NOMO-1 treated with dmso at 0.1 percent for 144 hours (cell line): ENCODE measurements around the gene GPRIN1.
"Not testable (repeated sequence)": the region's sequence is repeated elsewhere in the genome, so short reads cannot be mapped to it uniquely, and the experiment has no call there.

ENCODE experiments used
- DNase-seq: peaks from one replicate; lab custom pipeline; 2025; ENCODE audit not compliant: unreplicated experiment; lab: John Stamatoyannopoulos, UW

The GPRIN1 gene

GRCh38 chr5:176575488-176576422 is 34.2 kb downstream of the GPRIN1 start:
- DNase-seq = no peak

GRCh38 chr5:176575066-176575465 is 34.9 kb downstream of the GPRIN1 start:
- no peak for DNase-seq

GRCh38 chr5:176574297-176574591 is 35.7 kb downstream of the GPRIN1 start:
- DNase-seq = no peak

DNA sequence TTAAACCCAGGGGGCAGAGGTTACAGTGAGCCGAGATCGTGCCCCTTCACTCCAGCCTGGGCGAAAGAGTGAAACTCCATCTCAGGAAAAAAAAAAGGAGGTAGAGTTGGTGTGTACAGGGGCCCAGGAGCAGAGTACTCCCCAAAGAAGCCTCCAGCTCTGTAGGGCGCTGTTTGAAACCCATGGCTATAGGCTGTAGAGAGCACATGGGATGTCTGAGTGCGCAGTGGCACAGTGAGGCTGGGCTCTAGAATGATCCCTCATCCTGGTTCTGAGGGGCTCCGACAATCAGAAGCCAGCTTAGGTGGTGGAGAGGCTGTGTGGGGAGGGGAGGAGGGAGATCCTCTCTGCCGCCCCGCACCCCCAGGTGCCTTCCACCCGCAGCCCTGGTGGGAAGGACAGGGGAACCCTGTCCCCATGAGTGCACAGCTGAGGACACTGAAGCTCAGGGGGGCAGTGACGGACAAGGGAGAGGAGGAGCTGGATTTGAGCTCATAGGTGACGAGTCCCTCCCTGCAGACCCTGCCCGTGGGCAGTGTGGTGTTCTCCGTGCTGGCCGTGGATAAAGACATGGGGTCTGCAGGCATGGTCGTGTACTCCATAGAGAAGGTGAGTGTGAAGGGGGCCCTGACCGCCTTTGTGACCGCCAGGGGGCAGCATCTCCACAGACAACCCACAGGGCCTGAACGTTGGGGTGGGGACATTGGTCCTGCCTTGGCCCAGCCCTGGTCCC is 36.2 kb downstream of the GPRIN1 start:
- DNase-seq = peak; percentile 13

- DNase-seq = no peak
Measured at GRCh38 chr5:176570044-176570443, 39.9 kb downstream of the GPRIN1 start.

GRCh38 chr5:176568657-176569056 is 41.3 kb downstream of the GPRIN1 start:
- no peak for DNase-seq

DNA sequence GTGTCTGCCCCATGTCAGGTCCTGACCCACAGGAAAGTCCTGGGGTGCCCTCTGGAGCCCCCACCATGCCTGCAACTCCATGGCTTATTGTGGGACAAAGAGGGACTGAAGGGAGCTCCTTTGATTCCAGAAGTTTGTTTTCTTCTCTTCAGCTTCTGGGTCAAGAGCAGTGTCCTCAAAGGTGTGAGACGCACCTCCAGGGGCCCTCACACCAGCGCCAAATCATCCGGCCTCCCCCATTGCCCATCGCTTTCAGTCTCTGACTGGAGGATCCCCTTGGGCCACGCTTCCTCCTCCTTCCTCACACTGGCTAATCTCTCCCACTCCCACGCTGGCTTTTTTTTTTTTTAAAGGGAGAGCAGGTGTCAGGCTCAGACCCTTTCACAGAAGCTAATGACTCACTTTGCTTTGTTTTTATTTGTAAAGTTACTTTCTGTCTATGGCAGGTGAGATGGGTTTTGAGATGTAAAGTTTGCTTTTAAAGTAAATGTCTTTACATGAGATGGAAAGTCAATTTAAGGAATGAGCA is 44.1 kb downstream of the GPRIN1 start:
- no peak for DNase-seq

- DNase-seq = no peak
Measured at GRCh38 chr5:176564002-176564401, 46.0 kb downstream of the GPRIN1 start.

DNA sequence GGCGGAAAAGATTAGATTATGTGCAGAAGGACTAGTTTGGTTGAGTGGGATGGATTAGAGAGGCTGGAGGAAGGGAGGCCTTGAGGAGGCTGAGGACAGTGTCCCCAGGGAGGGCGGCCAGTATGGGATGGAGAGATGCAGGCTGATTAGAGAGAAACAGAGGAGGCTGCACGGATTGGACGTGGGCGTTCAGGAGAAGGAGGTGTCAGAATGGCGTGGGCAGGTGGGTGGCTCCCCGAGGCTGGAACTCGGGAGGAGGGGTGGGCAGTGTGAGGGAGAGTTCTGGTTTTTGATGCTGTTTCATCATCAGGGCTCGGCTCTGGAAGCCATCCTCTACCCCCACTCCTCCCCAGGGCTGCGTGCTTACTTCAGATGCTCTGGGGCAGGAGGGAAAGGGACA is 47.8 kb downstream of the GPRIN1 start:
- DNase-seq = no peak

- no peak for DNase-seq
Measured at GRCh38 chr5:176561259-176561658, 48.7 kb downstream of the GPRIN1 start.

DNA sequence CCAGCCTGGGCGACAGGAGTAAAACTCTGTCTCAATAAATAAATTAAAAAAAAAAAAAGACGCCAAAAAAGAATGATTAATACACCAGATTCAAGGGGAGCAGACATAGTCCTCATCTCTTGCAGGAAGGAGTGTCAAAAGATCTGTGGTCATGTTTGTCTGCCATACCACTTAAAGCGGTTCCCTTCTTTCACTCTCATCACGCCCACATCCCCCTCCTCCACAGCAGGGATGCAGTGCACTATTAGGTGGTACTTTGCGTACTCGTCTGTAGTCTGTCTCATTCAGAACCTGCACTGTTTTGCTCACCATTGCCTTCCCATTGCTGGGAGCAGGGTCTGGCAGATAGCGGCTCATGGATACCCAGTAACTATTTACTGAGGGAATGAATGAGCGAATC is 49.6 kb downstream of the GPRIN1 start:
- DNase-seq = no peak

- no peak for DNase-seq
Measured at GRCh38 chr5:176559683-176560082, 50.3 kb downstream of the GPRIN1 start.

- no peak for DNase-seq
Measured at GRCh38 chr5:176557846-176558245, 52.1 kb downstream of the GPRIN1 start.

DNA sequence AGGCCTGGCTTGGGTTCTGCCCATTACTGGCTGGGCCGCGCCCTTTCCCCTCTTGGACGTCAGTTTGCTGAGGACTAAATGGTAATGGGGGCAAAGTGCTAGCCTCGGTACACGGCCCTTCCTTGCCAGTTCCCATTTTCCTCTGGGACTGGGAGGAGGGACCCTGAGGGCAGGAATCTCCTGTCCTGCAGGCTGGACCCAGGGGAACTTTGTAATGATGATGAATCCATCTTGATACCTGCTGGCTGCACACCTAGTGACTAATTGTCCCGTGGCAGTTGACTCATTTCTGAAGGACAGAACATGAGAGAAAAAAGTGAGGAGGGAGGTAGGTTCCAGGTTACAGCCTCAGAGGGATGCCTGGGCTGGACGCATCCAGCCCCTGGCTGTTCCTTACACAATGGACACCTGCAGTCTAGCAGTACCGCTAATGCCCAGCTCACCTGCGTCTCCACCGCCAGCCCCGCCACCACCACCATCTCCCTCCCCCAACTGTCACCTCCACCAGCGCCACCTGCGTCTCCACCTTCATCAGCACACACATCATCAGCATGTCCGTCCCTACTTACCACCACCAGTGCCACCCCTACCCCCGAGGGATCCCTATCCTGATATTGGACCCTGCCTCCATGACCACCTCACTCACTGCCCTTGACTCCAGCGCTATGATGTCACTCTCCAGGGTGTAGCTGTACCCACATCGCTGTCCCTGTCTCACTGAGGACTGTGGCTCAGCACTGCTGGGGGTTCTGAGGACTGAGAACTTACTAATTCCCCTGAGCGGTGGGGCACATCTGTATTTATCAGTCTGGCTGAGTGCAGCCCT is 56.5 kb downstream of the GPRIN1 start:
- DNase-seq = no peak

DNA sequence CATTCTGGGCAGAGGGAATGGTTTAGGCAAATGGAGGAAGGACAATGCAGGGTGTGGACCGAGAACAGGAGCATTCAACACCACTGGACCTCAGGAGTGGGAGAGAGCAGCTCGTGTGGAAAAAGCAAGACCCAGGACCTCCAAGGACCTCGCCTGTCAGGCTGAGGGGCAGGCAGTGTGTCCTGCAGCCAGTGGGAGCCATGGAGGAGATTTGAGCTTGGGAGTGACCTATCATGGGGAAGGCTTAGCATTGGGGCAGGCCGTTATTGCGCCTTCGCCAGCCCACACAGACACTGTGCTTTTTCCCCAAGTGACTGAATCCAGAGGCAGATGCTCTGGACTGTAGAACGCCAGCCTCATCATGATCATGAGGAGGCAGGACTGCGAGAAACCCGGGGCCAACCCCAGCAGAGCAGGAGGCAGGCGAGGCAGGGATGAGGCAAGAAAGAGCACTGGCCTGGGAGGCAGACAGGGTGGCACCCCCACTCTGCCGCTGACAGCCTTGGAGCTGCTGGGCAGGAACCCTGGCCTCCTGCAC is 57.6 kb downstream of the GPRIN1 start:
- DNase-seq = no peak

DNA sequence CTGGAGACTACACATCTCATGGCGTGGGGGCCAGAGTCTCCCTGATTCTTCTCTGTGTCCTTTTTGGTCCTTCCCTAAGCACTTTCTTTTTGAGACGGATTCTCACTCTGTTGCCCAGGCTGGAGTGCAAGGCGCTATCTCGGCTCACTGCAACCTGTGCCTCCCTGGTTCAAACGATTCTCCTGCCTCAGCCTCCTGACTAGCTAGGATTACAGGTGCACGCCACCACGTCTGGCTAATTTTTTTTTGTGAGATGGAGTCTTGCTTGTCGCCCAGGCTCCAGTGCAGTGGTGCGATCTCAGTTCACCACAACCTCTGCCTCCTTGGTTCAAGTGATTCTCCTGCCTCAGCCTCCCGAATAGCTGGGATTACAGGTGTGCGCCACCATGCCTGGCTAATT is 59.0 kb downstream of the GPRIN1 start:
- not testable (repeated sequence) for DNase-seq

DNA sequence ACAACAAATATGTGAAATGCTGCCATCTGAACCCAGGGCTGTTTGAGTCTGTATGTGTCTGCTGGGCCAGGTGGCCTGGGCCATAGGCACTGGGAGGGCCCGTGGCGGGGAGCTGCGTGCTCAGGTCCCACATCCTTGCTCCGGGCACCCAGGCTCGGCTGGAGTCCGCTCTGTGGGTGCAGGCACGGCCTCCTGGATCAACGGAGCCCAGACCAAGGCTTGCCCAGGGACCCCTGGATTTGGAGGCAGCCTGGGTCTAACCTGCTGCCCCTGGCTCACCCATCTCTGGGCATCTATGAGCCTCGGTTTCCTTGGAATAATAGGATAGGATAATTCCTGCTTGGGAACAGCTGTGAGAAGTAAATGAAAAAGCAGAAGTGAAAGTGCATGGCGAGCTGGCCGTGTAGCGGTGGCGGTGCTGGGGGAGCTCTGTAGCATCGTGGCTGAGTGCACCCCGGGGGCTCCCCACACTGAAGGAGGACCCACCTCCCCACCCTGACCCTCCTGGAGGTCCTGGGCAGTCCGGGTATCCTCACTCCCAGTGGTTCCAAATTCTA is 59.6 kb downstream of the GPRIN1 start:
- DNase-seq = peak; percentile 50

DNA sequence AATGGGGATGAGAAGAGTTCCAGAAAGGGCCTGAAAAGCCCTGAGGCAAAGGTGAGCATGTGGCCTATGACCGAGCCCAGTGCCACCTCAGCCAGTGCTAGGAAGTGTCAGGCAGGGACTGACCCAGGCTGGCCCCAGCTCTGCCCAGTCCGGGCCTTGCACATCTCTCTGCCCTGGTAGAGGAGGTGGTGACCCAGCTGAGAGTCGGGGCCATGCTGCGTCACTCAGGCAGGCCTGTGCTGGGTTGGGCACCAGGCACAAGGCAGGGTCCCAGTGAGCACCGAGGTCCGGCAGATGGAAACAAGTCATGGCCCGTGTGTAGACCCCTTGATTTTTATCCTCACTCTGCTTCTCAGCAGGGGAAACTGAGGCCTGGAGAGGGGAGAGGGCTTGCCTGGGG is 60.1 kb downstream of the GPRIN1 start:
- DNase-seq = no peak

DNA sequence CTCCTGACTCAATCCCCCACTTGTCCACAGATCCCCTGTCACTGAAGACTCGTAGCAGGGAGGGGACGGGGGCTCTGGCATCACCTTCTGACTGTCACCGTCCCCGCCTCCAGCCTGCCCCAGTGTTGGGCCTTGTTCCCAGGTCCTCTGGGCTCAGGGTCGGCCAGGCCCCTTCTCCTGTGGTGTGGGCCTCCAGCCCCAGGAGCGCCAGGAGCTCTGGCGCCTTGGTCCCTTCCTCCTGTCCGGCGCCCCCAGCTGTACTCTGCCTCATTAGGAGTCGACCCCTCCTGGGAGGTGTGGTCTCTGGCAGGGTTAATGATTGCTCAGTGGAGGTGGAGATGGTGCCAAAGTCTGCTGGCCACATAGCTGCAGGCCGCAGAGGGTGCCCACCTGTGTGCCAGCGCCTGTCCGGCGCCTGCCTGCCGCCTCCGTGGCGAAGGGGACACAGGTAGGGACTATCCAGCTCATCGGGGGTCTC is 61.0 kb downstream of the GPRIN1 start, which contains the start of gene CDHR2:
TSS of gene CDHR2 (plus strand) at position 376 of the 478 bp plus-strand sequence. CDS start 16,011 bp downstream, outside the sequence.
- DNase-seq = no peak

DNA sequence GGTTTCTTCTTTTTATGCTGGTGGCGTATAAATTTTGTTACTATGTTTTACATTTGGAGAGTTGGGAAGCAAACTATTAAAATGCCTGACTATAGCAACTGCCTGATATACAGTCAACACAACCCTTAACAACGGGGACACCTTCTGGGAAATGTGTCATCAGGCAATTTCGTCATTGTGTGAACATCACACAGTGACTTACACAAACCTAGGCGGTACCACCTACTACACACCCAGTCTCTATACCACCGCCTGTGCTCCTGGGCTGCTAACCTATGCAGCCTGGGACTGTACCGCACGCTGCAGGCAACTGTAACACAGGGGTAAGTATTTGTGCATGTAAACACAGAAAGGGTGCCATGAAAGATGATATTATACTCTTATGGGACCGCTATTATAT is 62.2 kb downstream of the GPRIN1 start:
- DNase-seq = peak; percentile 9
